ENCODE data around the gene PLA2G2F.

PLA2G2F gene

GRCh38 chr1:20199840-20200239 lies 60.7 kb downstream of the PLA2G2F start:
- no peak for TF ChIP-seq CTCF (IDR thresholded peaks at IDR 0.05; ENCODE audit: extremely low read depth, missing control alignments)
- DNase-seq (ENCODE audit: low spot score), result no peak

Measured in GM20000 (cell line).